22Rv1 (cell line): ENCODE measurements around the gene MACF1.
"Not testable (repeated sequence)": the region's sequence is repeated elsewhere in the genome, so short reads cannot be mapped to it uniquely, and the experiment has no call there.

Experiments
- H3K27ac ChIP-seq: fragments of 450-650 bp; 2 replicates; pipeline ENCODE4 v1.5.1; 2017
- ZFX ChIP-seq: fragments of 450-650 bp; IDR thresholded peaks from 2 replicates; pipeline ENCODE4 v1.6.1; 2017; ENCODE audit warnings: antibody characterized with exemption, borderline replicate concordance
- TF ChIP-seq, protein P1 (sequence below): fragments of 450-650 bp; IDR thresholded peaks from 2 replicates; pipeline ENCODE4 v1.5.1; 2017; ENCODE audit warnings: mild to moderate bottlenecking

Gene MACF1

DNA sequence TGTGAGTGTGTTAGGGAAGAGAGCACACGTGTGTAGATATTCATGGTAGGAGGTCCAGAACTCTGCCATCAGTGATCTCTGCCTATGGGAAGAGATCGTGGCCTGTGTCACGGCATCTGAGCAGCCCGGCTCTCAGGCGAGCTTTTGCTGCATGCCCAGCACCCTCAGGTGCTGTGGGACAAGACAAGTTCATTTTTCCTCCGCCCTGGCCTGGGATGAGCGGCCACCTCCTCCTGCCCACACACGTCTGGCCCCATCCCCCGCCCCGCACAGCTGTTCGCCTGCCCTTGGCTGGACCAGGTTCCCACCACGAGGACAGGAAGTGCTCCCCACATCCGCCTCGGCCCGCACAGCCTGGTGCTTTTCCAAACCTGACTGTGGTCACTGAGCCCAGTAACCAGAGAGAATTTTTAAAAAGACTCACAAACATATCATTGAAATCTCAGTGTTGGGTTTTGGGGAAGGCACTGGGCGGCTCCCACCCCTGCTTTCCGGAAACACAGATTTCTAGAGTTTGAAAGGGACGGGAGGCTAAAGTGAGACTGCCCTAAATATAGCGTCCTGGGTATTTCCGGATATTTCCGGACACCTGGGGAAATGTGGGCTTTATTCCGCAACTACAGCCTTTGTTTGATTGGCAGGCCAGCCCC, 305.0 kb downstream of the MACF1 start:
- TF ChIP-seq, protein P1, sequence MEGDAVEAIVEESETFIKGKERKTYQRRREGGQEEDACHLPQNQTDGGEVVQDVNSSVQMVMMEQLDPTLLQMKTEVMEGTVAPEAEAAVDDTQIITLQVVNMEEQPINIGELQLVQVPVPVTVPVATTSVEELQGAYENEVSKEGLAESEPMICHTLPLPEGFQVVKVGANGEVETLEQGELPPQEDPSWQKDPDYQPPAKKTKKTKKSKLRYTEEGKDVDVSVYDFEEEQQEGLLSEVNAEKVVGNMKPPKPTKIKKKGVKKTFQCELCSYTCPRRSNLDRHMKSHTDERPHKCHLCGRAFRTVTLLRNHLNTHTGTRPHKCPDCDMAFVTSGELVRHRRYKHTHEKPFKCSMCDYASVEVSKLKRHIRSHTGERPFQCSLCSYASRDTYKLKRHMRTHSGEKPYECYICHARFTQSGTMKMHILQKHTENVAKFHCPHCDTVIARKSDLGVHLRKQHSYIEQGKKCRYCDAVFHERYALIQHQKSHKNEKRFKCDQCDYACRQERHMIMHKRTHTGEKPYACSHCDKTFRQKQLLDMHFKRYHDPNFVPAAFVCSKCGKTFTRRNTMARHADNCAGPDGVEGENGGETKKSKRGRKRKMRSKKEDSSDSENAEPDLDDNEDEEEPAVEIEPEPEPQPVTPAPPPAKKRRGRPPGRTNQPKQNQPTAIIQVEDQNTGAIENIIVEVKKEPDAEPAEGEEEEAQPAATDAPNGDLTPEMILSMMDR, result no peak
- no peak for TF ChIP-seq ZFX
- no peak overlapping the region for H3K27ac ChIP-seq

DNA sequence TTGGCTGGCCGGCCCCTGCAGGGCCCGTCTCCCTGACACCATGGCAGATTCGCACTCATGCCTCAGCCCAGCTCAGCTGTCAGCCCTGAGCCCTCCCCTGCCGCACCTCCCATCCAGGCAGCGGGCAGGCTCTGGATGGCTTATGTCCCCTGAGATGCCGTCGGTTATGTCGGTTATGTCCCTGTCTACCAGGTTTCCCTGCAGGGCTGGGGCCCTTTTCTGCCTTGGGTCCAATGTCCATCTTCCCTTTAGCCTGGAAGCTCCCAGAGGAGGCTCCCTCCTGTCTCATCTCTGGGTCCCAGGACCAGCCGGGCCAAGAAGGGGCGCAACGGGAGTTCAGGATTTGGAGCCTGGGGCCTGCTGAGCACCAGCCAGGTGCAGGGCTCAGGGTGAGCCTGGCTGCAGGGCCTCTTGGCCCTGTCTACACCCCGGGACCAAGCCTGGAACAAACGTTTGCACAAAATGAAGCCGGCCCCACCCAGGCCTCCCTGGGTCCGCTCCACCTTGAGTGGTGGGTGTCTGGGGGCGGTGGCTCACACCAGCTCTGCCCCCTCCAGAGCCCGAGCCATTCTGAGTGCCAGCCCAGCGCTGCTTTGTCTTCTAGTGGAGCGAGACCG, 306.2 kb downstream of the MACF1 start:
- H3K27ac ChIP-seq, result not testable (repeated sequence)

DNA sequence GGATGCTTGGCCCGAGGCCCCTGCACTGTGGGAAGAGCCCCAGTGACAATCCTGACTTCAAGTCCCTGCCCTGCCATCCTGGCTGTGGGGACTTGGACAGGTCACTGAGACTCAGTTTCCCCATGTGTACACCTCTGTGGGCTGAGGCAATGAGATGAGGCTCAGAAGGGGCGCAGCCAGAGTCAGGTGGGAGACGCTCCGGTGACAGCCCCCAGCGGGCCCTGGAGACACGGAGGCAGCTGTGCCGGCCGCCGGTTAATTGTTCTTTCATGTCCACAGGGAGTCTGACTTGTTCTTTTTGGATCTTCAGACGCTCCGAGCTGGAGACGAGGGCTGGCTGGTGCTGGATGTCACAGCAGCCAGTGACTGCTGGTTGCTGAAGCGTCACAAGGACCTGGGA, 307.0 kb downstream of the MACF1 start:
- not testable (repeated sequence) for H3K27ac ChIP-seq

DNA sequence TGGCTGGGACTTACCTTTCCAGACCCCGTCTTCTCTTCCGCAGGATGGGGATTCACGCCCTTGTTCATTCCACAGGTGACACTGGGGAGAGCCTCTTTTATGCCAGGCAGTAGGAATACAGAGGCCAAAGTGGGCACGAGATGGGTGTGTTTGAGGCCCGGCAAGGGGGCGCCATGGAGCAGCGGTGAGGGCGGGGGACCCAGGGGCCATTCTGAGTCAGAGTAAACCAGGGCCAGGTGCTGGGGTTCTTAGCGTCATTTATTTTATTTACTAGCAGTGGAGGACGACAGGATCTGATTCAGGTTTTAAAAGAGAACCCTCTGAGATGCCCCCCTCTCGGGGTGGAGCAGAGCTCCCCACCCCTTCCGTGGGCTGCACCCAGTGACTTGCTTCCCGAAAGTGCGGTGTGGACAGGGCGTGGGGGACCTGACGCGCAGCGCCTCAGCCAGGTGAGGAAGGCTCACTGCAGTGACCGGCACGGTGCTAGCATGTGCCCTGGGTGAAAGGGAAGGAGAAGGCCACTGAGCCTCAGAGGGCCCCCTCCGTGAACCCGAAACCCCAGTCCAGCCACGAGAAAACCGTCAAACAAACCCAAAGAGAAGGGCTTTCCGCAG, 307.8 kb downstream of the MACF1 start:
- not testable (repeated sequence) for H3K27ac ChIP-seq

DNA sequence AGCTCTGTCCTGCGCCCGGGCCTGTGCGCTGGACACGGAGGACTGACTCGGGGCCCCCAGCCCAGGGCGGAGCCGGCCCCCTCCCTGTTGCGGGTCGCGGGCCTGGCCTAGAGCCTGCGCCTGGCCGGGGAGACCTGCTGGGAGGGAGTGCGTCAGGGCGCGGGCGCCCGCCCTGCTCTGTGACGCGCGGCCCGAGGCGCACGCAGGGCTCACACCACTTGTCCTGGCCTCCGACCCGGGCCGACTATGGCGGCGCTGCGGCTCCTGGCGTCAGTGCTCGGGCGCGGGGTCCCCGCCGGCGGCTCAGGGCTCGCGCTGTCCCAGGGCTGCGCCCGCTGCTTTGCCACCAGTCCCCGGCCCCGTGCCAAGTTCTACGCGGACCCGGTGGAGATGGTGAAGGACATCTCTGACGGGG, 310.2 kb downstream of the MACF1 start:
- H3K27ac ChIP-seq, result not testable (repeated sequence)

DNA sequence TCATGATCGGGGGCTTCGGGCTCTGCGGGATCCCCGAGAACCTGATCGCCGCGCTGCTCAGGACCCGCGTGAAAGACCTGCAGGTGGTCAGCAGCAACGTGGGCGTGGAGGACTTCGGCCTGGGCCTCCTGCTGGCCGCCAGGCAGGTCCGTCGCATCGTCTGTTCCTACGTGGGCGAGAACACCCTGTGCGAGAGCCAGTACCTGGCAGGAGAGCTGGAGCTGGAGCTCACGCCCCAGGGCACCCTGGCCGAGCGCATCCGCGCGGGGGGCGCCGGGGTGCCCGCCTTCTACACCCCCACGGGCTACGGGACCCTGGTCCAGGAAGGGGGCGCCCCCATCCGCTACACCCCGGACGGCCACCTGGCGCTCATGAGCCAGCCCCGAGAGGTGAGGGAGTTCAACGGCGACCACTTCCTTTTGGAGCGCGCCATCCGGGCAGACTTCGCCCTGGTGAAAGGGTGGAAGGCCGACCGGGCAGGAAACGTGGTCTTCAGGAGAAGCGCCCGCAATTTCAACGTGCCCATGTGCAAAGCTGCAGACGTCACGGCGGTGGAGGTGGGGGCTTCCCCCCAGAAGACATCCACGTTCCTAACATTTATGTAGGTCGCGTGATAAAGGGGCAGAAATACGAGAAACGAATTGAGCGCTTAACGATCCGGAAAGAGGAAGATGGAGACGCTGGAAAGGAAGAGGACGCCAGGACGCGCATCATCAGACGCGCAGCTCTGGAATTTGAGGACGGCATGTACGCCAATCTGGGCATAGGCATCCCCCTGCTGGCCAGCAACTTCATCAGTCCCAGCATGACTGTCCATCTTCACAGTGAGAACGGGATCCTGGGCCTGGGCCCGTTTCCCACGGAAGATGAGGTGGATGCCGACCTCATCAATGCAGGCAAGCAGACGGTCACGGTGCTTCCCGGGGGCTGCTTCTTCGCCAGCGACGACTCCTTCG, 310.9 kb downstream of the MACF1 start:
- H3K27ac ChIP-seq, result not testable (repeated sequence)

DNA sequence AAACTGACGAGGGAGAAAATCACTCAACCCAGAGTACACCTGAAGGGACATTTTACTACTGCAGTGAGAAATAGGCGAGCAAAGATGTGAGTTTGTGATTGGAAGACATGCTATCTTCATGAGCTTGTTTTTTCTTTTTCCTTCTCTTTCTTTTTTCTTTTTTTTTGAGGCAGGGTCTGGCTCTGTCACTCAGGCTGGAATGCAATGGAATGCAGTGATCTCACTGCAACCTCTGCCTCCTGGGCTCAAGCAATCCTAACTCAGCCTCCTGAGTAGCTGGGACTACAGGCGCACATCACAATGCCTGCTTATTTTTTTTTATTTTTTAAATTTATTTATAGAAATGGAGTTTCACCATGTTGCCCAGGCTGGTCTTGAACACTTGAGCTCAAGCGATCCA, 312.3 kb downstream of the MACF1 start:
- not testable (repeated sequence) for H3K27ac ChIP-seq

DNA sequence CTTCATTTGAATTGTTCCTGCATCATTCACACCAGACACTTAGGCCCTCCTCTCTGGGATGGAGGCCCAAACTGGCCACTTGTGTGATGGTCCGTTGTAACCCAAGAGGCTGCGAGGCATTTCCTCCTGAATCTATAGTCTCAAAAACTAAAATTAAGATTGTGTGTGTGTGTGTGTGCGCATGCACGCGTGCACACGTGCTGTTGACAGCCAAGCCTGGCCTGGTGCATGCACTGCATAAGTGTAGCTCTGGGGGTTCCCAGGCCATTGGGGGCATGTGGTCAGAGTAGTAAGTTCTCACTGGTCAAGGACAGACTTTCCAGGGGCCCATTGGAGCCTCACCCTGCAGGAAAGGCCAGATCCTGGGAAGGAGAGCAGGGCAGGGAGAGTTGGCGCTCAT, 313.4 kb downstream of the MACF1 start:
- not testable (repeated sequence) for H3K27ac ChIP-seq

DNA sequence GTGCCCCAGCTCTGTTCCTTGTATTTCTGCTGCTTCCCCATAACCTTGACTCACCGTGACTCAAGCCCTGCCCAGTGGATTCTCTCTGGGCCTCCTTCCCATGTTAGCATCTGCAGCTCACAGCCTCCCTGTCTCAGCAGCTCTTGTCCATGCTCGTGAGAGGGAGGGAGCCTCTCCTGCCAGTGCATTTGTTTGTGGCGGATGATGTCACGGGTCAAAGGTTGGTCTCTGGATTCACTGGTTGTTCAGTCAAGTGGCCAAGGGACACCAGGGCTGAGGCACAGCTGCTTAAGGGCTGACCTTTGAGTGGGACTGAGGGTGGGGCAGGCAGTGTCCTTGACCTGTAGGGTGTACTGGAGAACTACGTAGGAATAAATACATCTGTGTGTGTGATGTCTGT, 314.9 kb downstream of the MACF1 start:
- not testable (repeated sequence) for H3K27ac ChIP-seq

DNA sequence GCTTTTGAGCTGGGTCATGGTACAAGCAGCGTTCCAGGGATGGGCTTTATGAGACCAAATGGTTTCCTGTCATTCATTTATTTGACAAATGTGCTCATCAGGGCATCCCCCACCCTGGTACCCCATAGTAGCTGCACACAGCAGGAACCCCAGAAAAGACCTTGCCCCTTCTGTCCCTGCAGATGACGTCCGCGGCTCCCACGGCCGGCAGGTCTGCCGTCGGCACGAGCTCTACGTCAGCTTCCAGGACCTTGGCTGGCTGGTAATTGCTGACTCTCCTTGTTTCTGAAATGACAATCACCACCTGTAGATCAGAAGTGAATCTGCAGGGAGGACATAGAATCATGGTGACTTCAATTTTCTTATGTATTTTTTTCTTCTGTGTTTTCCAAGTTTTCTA, 317.7 kb downstream of the MACF1 start:
- H3K27ac ChIP-seq, result not testable (repeated sequence)

DNA sequence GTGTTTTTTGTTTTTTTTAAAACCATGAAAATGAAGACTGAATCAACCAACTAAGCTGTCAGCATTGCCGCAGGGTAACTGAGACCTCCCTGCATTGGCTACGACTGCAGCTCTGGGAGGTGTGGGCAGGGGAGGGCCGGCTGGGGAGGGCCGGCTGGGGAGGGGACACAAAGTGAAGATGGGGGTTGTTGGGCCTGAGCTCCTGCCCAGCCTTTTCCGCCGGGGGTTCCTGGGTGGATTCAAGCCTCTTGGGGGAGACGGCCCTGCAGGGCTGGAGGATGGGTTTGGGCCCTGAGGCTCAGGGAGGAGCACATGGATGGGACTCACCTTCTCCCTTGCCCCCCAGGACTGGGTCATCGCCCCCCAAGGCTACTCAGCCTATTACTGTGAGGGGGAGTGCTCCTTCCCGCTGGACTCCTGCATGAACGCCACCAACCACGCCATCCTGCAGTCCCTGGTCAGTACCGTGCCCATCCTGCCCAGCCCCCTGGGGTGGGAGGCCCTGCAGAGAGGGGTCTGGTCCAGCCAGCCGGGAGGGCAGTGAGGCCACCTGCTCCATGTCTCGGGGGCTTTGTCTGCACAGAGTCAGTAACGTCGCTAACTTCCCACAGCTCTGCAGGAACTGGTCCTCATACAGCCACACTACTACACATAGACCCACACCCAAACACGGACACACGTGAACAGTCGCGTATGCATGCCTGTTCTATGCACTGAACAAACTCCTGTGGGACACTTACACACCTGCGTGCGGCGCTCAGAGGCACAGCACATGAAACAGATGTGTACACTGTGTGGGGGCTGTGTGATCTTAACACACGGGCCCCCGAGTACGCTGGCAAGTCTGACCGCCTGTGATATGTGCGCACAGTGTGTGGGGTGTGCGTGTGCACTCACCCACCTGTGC, 318.4 kb downstream of the MACF1 start:
- no peak overlapping the region for H3K27ac ChIP-seq
- TF ChIP-seq ZFX, result no peak
- TF ChIP-seq, protein P1, result no peak

DNA sequence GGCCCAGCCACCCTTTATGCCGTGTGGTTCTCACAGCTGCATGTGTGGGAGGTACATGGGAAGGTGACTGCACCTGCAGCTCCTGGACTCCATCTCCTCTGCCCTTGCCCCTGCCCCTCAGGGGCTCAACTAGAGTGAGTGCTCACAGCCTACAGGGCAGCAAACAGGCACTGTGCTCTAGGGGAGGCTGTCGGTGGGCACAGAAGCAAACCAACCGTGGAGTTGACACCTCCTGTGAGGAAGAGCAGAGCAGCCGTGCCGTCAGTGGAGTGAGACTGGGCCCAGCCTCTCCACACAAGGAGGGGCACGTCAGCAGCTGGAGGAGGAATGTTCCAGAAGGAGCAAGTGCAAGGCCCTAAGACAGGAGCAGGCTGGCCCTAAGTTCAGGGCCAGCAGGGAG, 319.7 kb downstream of the MACF1 start:
- no peak overlapping the region for H3K27ac ChIP-seq
- TF ChIP-seq, protein P1, result no peak
- TF ChIP-seq ZFX, result no peak
